ENCODE measurements around the gene BDKRB2. TPM values are rescaled to one million over a fixed set of nuclear protein-coding genes. Genes with fewer than 3 reads are reported as not detected.

Gene BDKRB2
- total and polyA plus RNA-seq, 2 of the 8 experiments (the other 6 are each of a cell fraction or from before 2014, with no cell fraction given), result 0.13 to 0.21 TPM

- TF ChIP-seq SAP30 (IDR thresholded peaks at IDR 0.05; ENCODE audit: insufficient read depth, insufficient replicate concordance, low read length) (no peak), NRF1 (IDR thresholded peaks at IDR 0.05; ENCODE audit: low read depth, low read length) (no peak), JUN (IDR thresholded peaks at IDR 0.05; ENCODE audit: low read depth, low read length) (no peak), JUND (IDR thresholded peaks at IDR 0.05; ENCODE audit: low read length) (no peak), BCL11A (IDR thresholded peaks at IDR 0.05; ENCODE audit: low read depth in 2 of 2, low read length in 2 of 2) (no peak)
These were observed 59.5 kb downstream of the BDKRB2 start (continued) for GRCh38 chr14:96264200-96264553.

Data from H1 (cell line).